SK-N-MC (cell line): ENCODE results near the gene CLEC4G.

Experiments used
- DNase-seq: peaks from one replicate; pipeline ENCODE4 v3.0.0-alpha.2; 2011; ENCODE audit warnings: low read depth, low spot score
- H3K27ac ChIP-seq: fragments of 200-600 bp; sonication (generic); 2 replicates; pipeline ENCODE4 v1.5.1; 2016; ENCODE audit warnings: mixed run types
- H3K36me3 ChIP-seq: fragments of 200-600 bp; sonication (generic); 2 replicates; pipeline ENCODE4 v1.6.1; 2017; ENCODE audit warnings: antibody characterized with exemption, low read length, mixed read lengths; ENCODE audit not compliant: insufficient read depth
- H3K4me3 ChIP-seq: fragments of 200-600 bp; sonication (generic); 2 replicates; pipeline ENCODE4 v1.5.1; 2016
- H3K9ac ChIP-seq: fragments of 200-600 bp; sonication (generic); 2 replicates; pipeline ENCODE4 v1.8.0; 2017; ENCODE audit warnings: mixed run types, mixed read lengths; ENCODE audit not compliant: insufficient read length
- H3K9me3 ChIP-seq: fragments of 200-600 bp; sonication (generic); 2 replicates; pipeline ENCODE4 v1.6.1; 2017; ENCODE audit warnings: low read depth, mild to moderate bottlenecking, antibody characterized with exemption, low read length, moderate library complexity, mixed read lengths
- EZH2 ChIP-seq: fragments of 200-600 bp; sonication (generic); IDR thresholded peaks from one replicate; pipeline ENCODE4 v1.6.1; 2017; ENCODE audit warnings: antibody characterized with exemption
- FOXP2 ChIP-seq: optimal IDR thresholded peaks from 2 replicates; pipeline ENCODE3; 2011; ENCODE audit warnings: mild to moderate bottlenecking, moderate library complexity; ENCODE audit not compliant: insufficient read depth; ENCODE audit errors: extremely low read length, control extremely low read depth
- POLR2AphosphoS5 ChIP-seq: IDR thresholded peaks from 2 replicates; pipeline ENCODE4 v1.6.1; 2012; ENCODE audit warnings: mild to moderate bottlenecking, low read depth, low read length, borderline replicate concordance

CLEC4G gene

DNA sequence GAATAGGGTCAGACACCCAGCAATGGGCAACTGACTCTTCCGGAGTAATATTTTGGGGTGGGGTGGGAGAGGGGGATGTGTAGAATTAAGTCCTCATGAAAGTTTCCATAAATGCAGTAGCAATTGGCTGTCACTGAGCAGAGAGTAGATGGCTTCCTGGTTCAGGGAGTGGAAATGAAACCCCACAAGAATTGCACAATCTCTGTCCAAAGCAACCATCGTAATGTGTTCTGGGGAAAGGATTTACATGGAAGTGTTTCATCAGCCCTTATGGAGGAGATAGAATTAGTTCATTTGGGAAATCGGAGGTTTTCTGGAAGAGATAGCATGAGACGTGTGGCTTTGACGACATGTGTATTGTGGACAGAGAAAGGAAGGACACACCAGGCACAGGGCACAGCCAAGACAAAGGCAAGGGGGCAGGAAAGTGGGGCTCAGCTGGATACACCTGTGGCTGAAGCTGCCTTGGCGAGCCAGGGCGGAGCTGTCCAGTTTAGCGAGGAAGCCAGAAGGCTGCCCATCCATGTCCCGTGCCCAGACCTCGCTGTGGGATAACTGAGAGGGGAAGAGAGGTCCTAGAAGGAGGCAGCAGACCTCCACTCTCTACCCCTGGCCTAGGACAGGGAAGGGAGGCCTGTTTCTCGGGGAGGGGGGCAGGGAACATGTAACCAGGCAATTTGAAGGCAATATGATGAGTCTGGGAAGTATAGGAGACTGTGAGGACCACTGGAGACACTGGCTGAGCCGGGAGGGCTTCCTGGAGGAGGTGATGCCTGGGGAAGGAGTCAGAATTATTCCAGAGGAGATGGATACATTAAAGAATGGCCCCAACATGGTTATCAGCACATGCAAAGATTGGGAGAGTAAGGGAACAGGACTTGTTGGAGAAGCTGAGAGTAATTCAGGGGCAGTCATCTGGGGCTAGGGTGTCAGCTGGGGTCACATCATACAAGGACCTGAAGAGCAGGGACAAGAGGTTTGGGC lies 2.6 kb upstream of the CLEC4G start:
- Histone ChIP-seq H3K4me3 (no peak overlapping the region), H3K27ac (no peak overlapping the region), H3K9me3 (no peaks in the 10 kb centered on the region), H3K9ac (no peak overlapping the region), H3K36me3 (no peaks in the 10 kb centered on the region)
- DNase-seq = no peak
- TF ChIP-seq FOXP2 = no peak
- no peak for TF ChIP-seq EZH2
- no peak for TF ChIP-seq POLR2AphosphoS5

DNA sequence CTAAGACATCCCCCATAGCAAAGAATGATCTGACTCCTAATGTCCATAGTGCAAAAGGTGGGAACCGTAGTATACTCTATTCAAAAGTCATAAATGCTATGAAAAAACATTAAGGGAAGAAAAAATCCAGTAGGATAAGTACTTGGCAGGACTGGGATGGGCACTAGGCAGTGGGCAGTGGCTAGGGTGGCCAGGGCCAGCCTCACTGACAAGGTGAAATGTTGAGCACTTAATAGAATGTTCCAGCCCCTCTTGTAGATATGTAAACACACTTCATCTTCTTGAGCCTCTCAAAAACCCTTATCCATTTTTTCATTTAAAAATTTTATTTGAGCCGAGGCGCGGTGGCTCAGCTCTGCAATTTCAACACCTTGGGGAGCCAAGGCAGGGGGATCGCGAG lies 1.5 kb upstream of the CLEC4G start:
- no peaks in the 10 kb centered on the region for H3K9me3 ChIP-seq
- no peak overlapping the region for H3K9ac ChIP-seq
- no peak for TF ChIP-seq FOXP2
- no peak for TF ChIP-seq POLR2AphosphoS5
- no peak for TF ChIP-seq EZH2
- H3K4me3 ChIP-seq = no peak overlapping the region
- no peak for DNase-seq
- H3K36me3 ChIP-seq = no peaks in the 10 kb centered on the region
- H3K27ac ChIP-seq = no peak overlapping the region

DNA sequence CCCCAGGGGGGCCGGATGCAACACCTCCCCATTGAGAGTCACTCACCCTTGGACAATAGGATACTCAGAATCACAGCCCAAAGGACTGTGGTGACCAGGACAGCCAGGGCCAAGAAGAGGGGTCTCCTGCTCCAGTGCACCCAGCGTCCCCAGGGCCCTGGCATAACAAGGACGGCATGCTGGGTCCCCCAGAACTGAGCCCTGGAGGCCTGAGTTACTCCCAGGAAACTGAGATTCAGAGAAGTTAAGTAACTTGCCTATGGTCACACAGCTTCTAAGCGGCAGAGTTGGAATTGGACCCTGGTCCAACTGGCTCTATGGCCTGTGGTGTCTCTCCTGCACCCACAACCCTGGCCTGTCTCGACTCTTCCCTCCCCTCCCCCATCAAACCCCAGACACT lies 295 bp downstream of the CLEC4G start:
- Histone ChIP-seq H3K4me3 (no peak overlapping the region), H3K36me3 (no peaks in the 10 kb centered on the region), H3K27ac (no peak overlapping the region), H3K9me3 (no peaks in the 10 kb centered on the region), H3K9ac (no peak overlapping the region)
- DNase-seq = no peak
- TF ChIP-seq POLR2AphosphoS5 = no peak
- TF ChIP-seq EZH2 = no peak
- TF ChIP-seq FOXP2 = no peak

GRCh38 chr19:7731218-7731595 lies 703 bp downstream of the CLEC4G start:
- TF ChIP-seq POLR2AphosphoS5 (no peak), EZH2 (no peak), FOXP2 (no peak)
- Histone ChIP-seq H3K9ac (no peak overlapping the region), H3K36me3 (no peaks in the 10 kb centered on the region), H3K9me3 (no peaks in the 10 kb centered on the region), H3K4me3 (no peak overlapping the region), H3K27ac (no peak overlapping the region)
- no peak for DNase-seq

DNA sequence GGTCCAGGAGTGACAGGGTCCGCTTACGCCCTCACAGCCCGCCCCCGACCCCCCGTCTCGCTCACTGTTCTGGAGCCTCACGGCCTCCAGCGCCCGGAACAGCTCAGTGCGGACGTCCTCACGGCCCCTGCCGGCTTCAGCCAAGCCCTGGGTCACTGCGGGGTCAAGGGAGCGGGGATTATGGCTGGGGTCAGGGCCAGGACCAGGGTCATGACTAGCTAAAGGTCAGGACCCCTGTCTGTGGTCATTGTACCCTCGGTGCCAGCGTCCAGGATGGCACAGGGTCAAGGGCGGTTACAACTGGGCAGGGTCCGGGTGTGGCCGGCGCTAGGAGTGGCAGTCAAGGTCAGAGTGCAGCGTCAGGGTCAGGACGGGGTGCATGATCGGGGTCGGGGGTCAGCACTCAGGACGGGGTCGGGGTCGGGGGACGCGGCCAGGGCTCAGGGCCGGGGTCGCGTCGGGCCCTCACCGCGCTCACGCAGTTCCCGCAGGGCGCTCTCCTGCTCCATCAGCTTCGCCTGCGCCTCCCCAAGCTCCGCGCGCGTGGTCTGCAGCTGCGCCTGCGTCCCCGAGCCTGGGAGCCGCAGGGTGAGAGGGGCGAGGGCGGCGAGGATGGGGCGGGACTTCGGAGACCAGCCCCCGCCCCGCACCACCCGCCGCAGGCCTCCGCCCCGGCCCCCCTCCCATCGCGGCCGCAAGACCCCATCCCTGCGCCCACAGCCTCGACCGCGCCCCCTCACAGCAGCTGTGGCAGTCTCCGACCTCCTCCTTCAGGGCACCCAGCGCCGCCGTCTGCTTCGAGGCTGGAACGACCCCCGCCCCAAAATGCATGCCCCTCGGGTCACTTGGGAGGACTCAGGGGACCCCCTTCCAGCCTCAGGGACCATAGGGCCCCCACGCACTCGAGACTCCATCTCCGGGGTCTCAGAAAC lies 1.4 kb downstream of the CLEC4G start:
- no peak for TF ChIP-seq POLR2AphosphoS5
- TF ChIP-seq FOXP2 = no peak
- TF ChIP-seq EZH2 = no peak
- H3K9ac ChIP-seq = no peak overlapping the region
- no peak overlapping the region for H3K27ac ChIP-seq
- H3K36me3 ChIP-seq = no peaks in the 10 kb centered on the region
- H3K9me3 ChIP-seq = no peaks in the 10 kb centered on the region
- no peak for DNase-seq
- no peak overlapping the region for H3K4me3 ChIP-seq

DNA sequence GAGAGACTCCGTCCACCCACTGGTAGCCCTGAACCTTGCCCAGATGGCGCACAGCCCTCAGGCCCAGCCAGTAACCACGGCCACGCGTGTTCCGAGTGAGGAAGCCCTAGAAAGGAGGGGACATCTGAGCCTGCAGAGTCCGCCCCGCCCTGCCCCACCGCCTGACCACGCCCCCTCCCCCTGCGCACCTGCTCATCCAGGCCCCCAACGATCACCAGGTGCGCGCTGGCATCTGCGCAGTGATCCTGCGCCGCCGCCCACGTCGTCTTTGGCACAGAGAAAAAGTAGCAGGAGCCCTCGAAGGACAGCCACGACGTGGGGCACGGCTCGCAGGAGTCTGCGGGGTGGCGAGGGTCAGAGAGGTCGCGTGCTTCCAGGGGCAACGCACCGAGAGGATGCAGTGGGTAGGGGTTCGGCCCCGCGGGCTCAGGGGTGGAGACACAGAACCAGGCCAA lies 2.1 kb downstream of the CLEC4G start:
- Histone ChIP-seq H3K36me3 (no peaks in the 10 kb centered on the region), H3K27ac (no peak overlapping the region), H3K9me3 (no peaks in the 10 kb centered on the region), H3K4me3 (no peak overlapping the region), H3K9ac (no peak overlapping the region)
- DNase-seq = no peak
- no peak for TF ChIP-seq POLR2AphosphoS5
- TF ChIP-seq FOXP2 = no peak
- TF ChIP-seq EZH2 = no peak

DNA sequence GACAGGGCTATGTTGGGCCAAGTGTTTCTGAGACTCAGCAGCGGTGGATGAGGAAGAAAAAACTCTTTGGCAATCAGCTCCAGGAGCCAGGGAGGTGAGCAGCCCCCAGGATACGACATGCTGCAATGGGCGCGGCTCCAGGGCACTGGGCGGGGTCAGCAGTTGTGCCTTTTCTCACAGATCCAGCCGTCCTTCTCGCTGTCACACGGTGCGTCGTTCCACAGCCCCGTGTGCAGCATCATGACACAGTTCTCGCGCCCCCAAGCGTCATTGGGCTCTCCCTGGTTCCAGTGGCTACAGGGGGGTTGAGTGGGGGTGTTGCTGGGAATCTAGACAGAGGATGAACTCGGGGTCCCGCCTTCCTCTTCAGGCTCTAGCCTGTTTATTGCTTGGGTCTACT lies 2.7 kb downstream of the CLEC4G start:
- H3K9me3 ChIP-seq = no peaks in the 10 kb centered on the region
- no peaks in the 10 kb centered on the region for H3K36me3 ChIP-seq
- no peak overlapping the region for H3K27ac ChIP-seq
- H3K9ac ChIP-seq = no peak overlapping the region
- no peak overlapping the region for H3K4me3 ChIP-seq
- no peak for DNase-seq
- no peak for TF ChIP-seq POLR2AphosphoS5
- TF ChIP-seq FOXP2 = no peak
- no peak for TF ChIP-seq EZH2

DNA sequence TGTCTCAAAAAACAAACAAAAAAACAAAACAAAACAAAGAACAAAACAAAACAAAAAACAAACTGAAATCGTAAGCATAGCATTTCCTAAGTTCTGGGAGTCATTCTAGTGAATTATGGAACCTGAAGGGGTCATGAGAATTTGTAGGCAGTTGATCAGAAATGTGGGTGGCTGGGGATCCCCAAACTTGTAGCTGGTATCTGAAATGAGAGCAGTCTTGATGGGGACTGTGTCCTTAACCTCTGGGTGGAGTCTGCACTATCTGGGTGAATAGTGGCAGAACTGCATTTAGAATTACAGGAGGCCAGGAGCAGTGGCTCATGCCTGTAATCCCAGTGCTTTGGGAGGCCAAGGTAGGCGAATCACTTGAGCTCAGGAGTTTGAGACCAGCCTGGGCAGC lies 6.1 kb downstream of the CLEC4G start:
- Histone ChIP-seq H3K9me3 (no peaks in the 10 kb centered on the region), H3K27ac (no peak overlapping the region), H3K36me3 (no peaks in the 10 kb centered on the region), H3K9ac (no peak overlapping the region), H3K4me3 (no peak overlapping the region)
- TF ChIP-seq EZH2 (no peak), FOXP2 (no peak), POLR2AphosphoS5 (no peak)
- no peak for DNase-seq

GRCh38 chr19:7722231-7722651 lies 9.7 kb downstream of the CLEC4G start:
- H3K9ac ChIP-seq = no peak overlapping the region
- H3K4me3 ChIP-seq = no peak overlapping the region
- H3K36me3 ChIP-seq = no peaks in the 10 kb centered on the region
- H3K27ac ChIP-seq = no peak overlapping the region
- H3K9me3 ChIP-seq = no peaks in the 10 kb centered on the region
- TF ChIP-seq POLR2AphosphoS5 (no peak), EZH2 (no peak), FOXP2 (no peak)
- DNase-seq = no peak
